Esophagus mucosa (tissue), 1 donor: ENCODE measurements around the gene PKDCC. TPM values are rescaled to one million over a fixed set of nuclear protein-coding genes. Genes with fewer than 3 reads are reported as not detected.
A peak's percentile ranks its signal among the peaks of the same experiment; 100 is the strongest.
"Not testable (repeated sequence)": the region's sequence is repeated elsewhere in the genome, so short reads cannot be mapped to it uniquely, and the experiment has no call there.

Experiments
- ATAC-seq: fragments of 200-7000 bp; cut with Tn5 transposase; one replicate; pipeline ENCODE4 v1.9.1; 2020
- total RNA-seq: library from RNA; stranded (reverse); gene quantifications from one replicate; pipeline ENCODE4 v1.2.4, GENCODE V29; 2023
- donor health status: DM: yes; HTN: yes; CAD: no.

Gene PKDCC
- total RNA-seq, 1 donor from 2014 or later, result 1.8 TPM

GRCh38 chr2:42065753-42066152, 17.9 kb downstream of the PKDCC start:
- ATAC-seq, result not testable (repeated sequence)

DNA sequence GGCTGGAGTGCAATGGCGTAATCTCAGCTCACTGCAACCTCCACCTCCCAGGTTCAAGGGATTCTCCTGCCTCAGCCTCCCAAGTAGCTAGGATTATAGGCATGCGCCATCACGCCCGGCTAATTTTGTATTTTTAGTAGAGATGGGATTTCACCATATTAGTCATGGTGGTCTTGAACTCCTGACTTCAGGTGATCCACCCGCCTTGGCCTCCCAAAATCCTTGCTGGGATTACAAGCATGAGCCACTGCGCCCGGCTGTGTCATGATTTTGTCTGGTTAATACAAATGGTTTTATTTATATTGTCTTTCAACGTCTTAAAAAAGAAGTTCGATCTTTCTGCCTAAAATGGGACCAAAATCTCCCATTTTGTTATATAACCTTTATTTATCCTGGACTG, 19.2 kb downstream of the PKDCC start:
- ATAC-seq, result not testable (repeated sequence)

DNA sequence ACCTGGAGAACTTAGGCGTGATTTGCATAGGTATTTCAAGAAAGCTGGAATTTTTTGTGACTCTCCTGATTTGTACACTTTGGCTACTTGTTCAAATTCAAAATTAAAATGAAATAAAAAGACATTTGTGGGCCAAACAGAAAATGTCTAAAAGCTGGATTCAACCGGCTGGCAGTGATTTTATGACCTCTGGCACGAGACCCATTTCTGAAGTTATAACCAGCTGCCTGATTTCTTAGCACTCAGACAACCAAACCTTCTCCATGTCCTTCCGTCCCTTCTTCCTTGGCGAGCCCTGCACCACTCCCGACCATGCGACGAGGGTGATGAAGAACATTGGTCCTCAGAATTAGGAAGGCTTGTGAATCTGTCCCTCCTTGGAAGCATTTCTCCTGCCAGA, 19.7 kb downstream of the PKDCC start:
- no peak for ATAC-seq

- no peak for ATAC-seq
Measured at GRCh38 chr2:42068571-42069178, 20.9 kb downstream of the PKDCC start.

DNA sequence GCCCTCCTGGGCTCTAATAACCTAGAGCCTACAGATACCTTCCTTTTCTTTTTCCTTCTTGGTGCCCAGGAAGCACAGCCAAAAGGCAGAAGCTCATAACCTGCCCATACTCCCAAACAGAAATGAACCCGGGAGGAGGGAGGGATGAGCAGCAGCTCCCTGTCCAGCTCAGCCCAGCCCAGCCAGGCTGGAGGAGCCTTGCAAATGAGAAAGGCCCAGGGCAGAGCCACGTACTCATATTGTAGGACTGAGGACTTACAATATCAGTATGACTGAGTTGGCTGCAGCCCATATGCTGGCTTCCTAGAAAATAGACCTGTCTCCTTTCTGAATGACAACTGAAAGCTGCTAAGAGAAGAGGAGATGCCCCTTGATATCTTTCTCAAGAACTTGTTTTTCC, 21.7 kb downstream of the PKDCC start:
- no peak for ATAC-seq

DNA sequence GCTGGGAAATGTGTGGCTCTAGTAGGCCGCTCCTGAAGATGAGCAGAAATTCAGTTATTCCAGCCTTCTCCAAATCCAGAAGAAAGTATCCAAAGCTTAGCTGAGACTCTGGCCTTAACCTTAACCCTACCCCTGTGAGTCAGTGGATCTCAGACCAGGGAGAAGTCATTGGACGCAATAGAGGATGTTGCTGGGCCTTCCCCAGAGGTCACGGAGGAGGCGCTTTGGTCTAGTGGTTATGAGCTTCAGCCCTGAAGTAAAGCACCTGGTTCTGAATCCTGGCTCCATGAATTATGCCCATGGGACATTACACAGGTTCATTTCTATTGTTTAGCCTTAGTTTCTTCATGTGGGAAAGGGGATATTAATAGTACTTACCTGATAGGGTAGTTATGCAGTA, 24.0 kb downstream of the PKDCC start:
- no peak for ATAC-seq

DNA sequence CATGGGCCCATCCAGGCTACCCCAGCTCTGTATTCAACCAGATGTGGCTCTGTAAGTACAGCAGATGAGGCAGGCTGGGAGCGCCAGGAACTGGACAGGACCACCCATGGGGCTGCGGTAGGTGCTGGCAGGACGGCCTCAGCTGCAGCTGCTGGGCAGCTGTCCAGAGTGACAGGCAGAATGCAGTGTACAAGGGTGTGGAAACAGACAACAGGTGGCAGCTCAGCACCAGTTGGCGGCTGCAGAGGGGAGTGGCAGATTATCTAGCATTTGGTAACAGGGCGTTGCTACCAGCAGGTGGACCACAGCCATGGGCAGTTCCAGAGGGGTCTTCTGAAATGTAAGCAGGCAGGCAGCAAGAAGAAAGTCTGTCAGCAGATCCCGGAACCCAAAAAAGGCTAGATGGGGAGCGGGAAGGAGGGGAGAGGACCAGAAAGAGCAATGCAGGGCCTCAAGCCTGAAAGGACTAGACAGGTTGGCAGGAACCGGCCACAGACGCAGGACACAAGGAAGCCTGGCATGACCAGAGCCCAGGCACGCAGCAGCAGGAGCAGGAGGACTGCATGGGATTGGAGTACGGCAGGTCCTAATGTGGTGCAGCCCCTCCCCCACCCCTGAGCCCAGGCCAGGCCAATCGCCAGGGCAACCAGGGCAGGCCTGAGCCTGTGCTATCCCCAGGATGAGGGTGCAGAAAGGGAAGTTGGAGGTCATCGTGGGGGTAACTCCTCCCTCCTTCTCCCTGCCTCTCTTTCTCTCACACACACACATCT, 24.7 kb downstream of the PKDCC start:
- ATAC-seq, result peak; percentile 65

DNA sequence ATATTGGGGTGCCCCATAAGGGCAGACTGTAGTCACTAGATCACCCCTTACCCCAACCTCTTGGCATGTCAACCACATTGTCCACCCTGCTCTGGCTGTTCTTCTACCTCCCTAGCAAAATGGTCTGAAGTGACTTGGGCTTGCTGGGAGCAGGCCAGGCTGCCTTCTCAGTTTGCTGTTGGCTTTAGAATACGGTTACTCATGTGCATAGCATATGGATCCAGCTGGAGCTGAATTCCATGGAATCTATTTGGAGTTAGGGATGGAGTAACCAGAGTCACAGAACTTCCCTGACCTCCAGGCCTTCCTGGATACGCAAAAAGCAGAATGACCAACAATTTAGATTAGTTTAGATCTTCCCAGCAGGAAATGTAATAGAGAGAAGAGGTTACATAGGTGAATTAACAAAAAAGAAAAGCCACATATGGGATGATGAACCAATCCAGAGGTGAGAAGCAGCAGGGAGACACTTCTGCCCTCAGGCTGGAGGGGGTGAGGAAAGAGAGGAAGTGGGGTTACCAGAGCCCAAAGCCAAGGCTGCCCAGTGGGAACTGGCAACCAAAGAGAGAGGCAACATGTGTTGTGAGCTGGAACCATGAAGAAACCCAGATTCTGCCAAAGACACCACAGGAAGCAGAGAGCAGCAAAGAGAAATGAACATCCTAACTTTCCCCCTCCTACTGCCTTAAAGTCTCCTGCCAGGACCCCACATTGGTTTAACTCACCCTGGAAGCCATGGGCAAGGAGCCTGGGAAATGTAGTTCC, 26.1 kb downstream of the PKDCC start:
- ATAC-seq, result no peak

GRCh38 chr2:42074661-42075060, 26.8 kb downstream of the PKDCC start:
- no peak for ATAC-seq

DNA sequence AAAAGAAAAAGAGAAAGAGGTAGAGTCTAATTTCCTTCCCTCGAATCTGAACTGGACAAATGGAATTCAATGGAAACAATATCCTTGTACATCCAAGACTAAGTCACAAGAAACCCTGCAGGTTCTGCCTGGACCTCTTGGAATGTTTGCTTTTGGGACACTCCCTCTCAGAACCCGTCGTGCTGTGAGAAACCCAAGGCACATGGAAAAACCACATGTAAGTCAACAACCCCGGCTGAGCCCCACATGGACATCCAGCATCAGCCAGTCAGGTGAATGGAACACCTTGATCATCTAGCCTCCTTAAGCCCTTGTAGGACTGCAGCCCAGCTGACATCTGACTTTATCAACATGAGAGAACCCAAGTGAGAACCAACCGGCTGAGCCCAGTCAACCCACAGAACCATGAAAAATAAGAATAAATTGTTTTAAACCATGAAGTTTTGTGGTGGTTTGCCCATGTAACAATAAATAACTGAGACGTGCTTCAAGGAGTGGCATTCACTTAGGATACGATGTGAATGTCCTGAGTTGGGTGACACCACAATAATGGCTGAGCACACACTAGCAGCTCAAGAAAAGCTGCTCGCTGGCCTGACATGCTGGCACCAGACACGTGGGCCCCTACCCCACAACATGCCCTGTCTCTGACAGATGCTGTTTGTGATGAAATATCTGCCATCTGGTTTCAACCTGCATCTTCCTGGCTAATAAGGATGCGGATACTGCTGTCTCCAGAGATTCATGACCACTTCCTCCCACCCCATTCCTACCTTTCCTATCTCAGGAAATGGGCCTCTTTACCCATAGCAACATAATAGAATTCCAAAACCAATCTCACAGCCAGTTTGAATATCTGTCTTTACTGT, 28.8 kb downstream of the PKDCC start:
- ATAC-seq, result no peak

DNA sequence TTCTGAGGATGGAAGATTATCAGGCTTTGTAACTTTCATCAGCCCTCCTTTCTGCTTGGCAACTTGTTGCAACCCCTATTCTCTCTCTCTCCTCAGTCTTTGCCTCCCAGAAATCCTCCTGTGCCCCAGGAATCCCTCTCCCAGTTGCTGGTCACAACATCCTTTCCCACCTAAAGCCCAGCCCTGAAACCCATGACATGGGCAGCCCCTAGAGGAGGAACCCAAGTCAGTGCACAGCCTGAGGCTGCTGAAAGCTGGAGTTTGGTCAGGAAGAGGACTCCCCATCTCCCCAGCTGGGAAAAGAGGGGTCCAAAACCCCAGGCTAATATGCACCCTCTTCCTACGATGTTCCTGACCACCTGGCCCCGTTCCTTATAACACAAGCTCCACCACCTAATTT, 29.5 kb downstream of the PKDCC start:
- ATAC-seq, result no peak

GRCh38 chr2:42079737-42080287, 32.0 kb downstream of the PKDCC start:
- ATAC-seq, result no peak

- not testable (repeated sequence) for ATAC-seq
Measured at GRCh38 chr2:42081151-42081550, 33.3 kb downstream of the PKDCC start.

- ATAC-seq, result no peak
Measured at GRCh38 chr2:42082016-42082415, 34.2 kb downstream of the PKDCC start.

GRCh38 chr2:42084231-42084671, 36.4 kb downstream of the PKDCC start:
- peak; percentile 20 for ATAC-seq

- ATAC-seq, result not testable (repeated sequence)
Measured at GRCh38 chr2:42085070-42085469, 37.2 kb downstream of the PKDCC start.

DNA sequence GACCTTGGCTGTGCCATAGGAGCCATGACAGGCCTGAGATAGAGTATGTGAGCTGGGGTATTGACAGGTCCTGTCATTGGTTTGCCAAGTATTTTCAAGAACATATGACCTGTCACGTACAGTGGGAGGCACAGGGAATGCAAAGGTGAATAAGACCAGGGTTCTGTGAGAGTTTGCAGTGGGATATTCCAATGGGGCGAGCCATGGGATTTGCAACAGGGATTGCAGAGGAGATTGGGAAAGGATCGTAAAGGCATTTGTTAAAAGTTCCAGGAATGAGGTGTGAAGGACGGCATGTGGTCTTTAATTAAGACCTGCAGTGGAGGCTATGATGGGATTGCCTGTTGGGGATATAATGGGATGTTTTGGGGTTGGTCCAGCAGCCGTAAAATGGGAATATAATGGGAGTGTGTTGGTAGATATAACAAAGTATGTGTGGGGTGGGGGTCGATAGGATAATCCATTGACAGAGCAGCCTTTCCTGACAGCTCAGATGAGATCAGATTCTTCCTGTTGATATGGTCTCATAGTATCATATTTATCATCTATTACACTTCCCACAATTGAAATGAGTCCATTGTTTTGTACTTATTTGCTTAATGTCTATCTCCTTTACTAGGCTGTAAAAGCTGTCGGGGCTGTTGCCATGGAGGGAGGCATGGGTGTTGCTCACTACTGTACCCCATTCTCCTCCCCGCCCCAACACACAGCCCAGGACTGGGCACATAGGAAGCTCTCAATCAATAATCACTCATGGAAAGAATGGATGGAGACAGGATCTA, 38.1 kb downstream of the PKDCC start:
- ATAC-seq, result no peak

GRCh38 chr2:42086500-42086953, 38.7 kb downstream of the PKDCC start:
- ATAC-seq, result peak; percentile 70

DNA sequence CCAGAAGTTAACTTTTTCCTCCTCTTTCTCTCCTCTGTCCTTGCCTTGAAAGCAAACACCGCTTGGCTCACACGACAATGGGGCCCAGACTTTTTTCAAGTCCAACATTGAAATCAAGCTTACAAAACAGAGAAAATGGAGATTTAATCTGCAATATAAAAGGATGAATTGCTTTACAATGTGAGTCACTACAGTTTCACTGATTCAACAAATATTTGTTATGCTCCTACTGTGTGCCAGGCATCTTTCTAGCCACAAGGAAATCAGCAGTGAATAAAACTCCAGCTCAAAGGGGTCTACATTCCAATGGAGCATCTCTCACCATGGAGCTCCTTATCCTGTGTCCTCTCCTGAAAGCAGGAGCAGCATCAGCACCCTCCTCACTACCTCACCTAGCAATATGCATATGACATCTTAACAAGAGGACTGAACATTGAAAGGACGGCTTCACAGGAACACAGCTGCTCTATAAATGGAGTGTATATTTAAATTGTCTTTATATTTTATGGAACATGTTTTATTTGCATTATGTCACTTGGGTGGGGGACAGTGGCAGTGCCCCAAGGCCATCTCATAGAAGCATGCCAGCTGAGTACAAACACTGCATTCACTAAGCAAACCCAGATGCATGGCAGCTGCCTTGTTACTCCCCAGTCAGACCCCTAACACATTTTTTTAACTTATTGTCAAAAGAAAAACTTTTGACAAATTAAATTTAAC, 39.5 kb downstream of the PKDCC start:
- ATAC-seq, result no peak

DNA sequence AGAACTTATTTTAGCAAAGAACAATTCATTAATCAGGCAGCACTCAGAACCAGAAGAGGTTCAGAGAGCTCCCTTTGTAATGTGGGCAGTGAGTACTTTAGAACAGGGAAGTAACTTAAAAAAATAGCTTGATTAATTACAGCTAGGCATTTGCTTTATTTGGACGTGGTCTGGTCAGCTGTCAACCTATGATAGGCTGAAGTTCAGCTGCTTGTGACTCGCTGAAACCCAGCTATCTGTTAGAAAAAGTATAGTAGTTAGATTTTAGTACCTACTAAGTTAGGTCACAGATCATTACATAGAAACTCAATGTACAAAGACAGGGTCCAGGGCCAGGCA, 40.0 kb downstream of the PKDCC start:
- ATAC-seq, result no peak
